BLaER1 treated with 17β-estradiol and CSF1 and Interleukin-3, amounts not matched to agents 10 nM and 100 nM (cell line): Measurements from ENCODE around the gene DNMT3A.
"Not testable (repeated sequence)": the region's sequence is repeated elsewhere in the genome, so short reads cannot be mapped to it uniquely, and the experiment has no call there.

Experiments used
- H3K27ac ChIP-seq, 11 experiments: shearing (Covaris generic); formaldehyde crosslinking; 2 replicates each; pipeline ENCODE4 v1.8.1; 2022
- H3K27me3 ChIP-seq, 11 experiments: shearing (Covaris generic); formaldehyde crosslinking; 2 replicates each; pipeline ENCODE4 v1.8.1; 2022
- H3K36me3 ChIP-seq, 11 experiments: shearing (Covaris generic); formaldehyde crosslinking; 2 replicates each; pipeline ENCODE4 v1.8.1; 2022
- H3K4me1 ChIP-seq, 10 experiments: shearing (Covaris generic); formaldehyde crosslinking; 2 replicates each; pipeline ENCODE4 v1.8.1; 2022
- H3K4me2 ChIP-seq, 11 experiments: shearing (Covaris generic); formaldehyde crosslinking; 2 replicates each; pipeline ENCODE4 v1.8.1; 2022
- H3K4me3 ChIP-seq, 10 experiments: shearing (Covaris generic); formaldehyde crosslinking; 2 replicates each; pipeline ENCODE4 v1.8.1; 2022
- H3K9ac ChIP-seq, 11 experiments: shearing (Covaris generic); formaldehyde crosslinking; 2 replicates each; pipeline ENCODE4 v1.8.1; 2022
- H3K9me3 ChIP-seq, 11 experiments: shearing (Covaris generic); formaldehyde crosslinking; replicated peaks in 1 of 11; 2 replicates each; pipeline ENCODE4 v1.8.1; 2022
- H4K20me1 ChIP-seq, 11 experiments: shearing (Covaris generic); formaldehyde crosslinking; 2 replicates each; pipeline ENCODE4 v1.8.1; 2022
- Cebpa-rat ChIP-seq, 11 experiments: shearing (Covaris generic); IDR thresholded peaks; 2 replicates each; pipeline ENCODE4 v1.8.1; 2022

Gene DNMT3A

DNA sequence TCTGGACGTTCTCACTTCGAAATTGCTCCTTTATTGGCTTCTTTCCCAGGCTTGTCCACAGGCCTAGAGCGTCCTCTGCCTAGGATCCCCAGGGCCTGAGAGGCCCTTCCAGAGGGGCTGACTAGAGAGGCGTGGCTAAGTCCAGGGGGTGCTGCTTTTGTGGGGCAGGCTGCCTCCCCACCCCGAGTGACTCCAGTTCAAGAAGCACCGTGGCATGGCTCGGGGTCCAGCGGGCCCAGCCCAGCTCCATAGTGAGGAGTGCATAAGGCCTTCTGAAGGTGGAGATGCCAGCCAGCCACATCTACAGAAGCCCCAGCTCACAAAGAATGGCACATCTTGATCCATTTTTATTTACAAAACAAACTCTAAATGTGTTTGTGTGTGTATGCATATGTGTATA is 128.5 kb downstream of the DNMT3A start:
- H3K9me3 ChIP-seq = no peaks in the 10 kb centered on the region
- TF ChIP-seq Cebpa-rat (IDR thresholded peaks at IDR 0.05) = no peak
- H3K27me3 ChIP-seq = no peaks in the 10 kb centered on the region
- H3K4me3 ChIP-seq = no peak overlapping the region
- H3K36me3 ChIP-seq = no peaks in the 10 kb centered on the region
- H3K9ac ChIP-seq = no peak overlapping the region
- 0 out of 22 replicates have a peak, but pooled peaks cover 0 to 6% (median 0%) of the 10 kb centered on the region in 11 experiments for H4K20me1 ChIP-seq
- no peak overlapping the region for H3K27ac ChIP-seq
- peak overlapping the region in 6 of 11 experiments; percentile 7 to 79 (median 64); a peak in 8 of 22 replicates for H3K4me2 ChIP-seq
- peaks cover 25 to 85% (median 77%) of the 10 kb centered on the region in 10 experiments for H3K4me1 ChIP-seq

DNA sequence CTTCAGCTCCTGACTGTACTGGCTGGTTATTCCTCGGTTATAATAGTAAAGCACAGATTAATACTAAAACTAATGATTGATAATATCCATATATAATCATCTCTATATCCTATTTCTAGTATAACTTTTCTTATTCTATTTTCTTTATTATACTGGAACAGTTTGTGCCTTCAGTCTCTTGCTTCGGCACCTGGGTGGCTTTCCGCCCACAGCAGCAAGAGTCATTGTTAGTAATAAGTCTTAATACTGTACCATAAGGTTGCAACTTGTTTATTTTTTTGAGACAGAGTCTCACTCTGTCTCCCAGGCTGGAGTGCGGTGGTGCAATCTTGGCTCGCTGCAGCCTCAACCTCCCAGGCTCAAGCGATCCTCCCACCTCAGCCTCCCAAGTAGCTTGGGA is 130.8 kb downstream of the DNMT3A start:
- not testable (repeated sequence) for H3K27me3 ChIP-seq, H3K36me3 ChIP-seq, H4K20me1 ChIP-seq, H3K9me3 ChIP-seq, H3K4me3 ChIP-seq, H3K9ac ChIP-seq
- peak overlapping the region in 2 of 11 experiments; percentile 34 to 42; a peak in 3 of 22 replicates for H3K27ac ChIP-seq
- H3K4me2 ChIP-seq = peak overlapping the region in 8 of 11 experiments; percentile 53 to 82 (median 76); a peak in 15 of 22 replicates
- H3K4me1 ChIP-seq = peaks cover 26 to 91% (median 82%) of the 10 kb centered on the region in 10 experiments

DNA sequence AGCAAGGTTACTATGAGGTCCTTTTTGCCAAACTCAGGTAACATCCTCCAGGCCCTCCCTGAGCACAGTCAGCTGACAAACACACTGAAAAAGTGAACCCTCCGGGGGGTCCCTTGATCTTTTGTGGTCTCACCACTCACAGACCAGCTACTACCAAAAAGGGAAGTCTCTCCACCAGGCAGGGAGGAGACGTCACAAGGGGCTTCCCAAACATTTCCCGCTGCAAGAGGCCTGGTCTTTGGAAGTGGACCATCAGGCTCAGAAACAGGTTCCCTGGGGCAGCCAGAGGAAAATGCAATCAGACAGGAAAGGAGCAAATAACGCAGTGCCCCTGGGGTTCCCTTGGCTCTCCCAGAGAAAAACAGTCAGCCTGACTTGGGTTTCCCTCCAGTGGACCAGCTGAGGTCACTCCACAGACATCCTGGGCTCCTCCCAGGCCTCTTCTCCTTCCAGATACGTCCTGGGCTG is 134.6 kb downstream of the DNMT3A start:
- peak overlapping the region; percentile 51 to 80 (median 68) for H3K4me2 ChIP-seq
- no peaks in the 10 kb centered on the region for H3K9me3 ChIP-seq
- H4K20me1 ChIP-seq = 0 out of 22 replicates have a peak, but pooled peaks cover 0 to 6% (median 0%) of the 10 kb centered on the region in 11 experiments
- H3K36me3 ChIP-seq = no peaks in the 10 kb centered on the region
- H3K27me3 ChIP-seq = peaks cover 14 to 25% (median 20%) of the 10 kb centered on the region in 11 experiments
- peaks cover 43 to 91% (median 79%) of the 10 kb centered on the region in 10 experiments for H3K4me1 ChIP-seq
- TF ChIP-seq Cebpa-rat (IDR thresholded peaks at IDR 0.05) = no peak
- no peak overlapping the region for H3K4me3 ChIP-seq
- peak overlapping the region in 3 of 11 experiments; percentile 7 to 35 (median 29); a peak in 1 of 22 replicates for H3K27ac ChIP-seq
- peak overlapping the region in 1 of 11 experiments; percentile 28; a peak in 1 of 22 replicates for H3K9ac ChIP-seq

DNA sequence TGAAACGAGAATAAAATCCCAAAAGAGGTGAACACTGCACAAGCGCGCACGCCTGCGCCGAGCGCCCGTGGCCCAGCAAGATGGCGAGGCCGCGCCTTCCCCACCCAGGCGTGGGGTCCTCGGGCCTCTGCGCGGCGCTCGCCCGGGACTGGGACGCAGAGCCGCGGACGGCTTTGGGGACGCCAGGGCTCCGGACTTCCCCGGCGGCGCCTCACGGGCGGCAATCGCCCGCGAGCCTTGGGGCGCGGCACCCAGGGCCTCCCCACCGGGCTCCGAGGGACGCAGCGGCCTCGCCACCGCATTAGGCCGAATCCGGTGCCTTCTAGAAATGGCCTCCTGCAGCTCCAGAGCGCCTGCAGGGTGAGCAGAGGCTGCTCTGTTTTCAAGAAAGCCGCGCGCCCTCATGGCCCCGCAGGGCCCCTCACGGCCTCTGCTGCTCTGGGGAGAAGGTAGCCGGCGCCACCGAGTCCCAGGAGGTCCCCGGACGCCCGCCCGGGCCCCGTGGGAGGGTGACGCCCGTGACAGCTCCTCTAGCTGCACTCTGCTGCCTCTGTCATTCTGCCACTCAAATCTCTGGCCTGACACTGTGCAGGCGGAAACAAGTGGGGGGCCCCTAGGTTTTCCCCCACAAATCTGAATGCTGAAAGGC is 137.4 kb downstream of the DNMT3A start:
- Histone ChIP-seq H3K9ac (peak overlapping the region; percentile 29 to 65 (median 54); a peak in 19 of 22 replicates), H3K36me3 (no peaks in the 10 kb centered on the region), H3K27ac (peak overlapping the region in 3 of 11 experiments; percentile 8 to 30 (median 25); a peak in 2 of 22 replicates), H3K9me3 (no peaks in the 10 kb centered on the region), H3K4me3 (peak overlapping the region; percentile 29 to 59 (median 44)), H3K4me1 (peaks cover 37 to 72% (median 60%) of the 10 kb centered on the region in 10 experiments), H4K20me1 (no peaks in the 10 kb centered on the region), H3K4me2 (peak overlapping the region; percentile 75 to 97 (median 93)), H3K27me3 (peaks cover 14 to 25% (median 20%) of the 10 kb centered on the region in 11 experiments)
- TF ChIP-seq Cebpa-rat (IDR thresholded peaks at IDR 0.05) = no peak

DNA sequence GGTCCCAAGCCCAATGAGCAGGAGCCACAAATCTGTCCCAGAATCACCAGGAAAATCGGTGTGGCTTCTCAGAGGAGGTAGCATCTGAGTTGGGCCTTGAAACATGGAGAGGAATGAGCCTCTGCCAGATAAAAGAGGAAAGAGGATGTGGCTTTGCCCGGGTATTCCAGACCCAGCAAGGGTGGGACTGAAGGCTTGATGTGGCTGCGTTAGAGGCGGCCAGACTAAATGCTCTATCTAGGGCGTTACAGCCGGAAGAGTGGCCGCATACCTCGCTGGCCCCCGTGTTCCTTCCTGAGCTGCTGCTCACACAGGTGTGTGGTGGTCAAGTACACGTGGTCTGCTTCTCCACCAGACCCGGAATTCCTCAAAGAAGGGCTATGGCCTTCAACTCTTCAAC is 139.4 kb downstream of the DNMT3A start:
- Histone ChIP-seq H3K27ac (no peak overlapping the region), H3K4me3 (no peak overlapping the region), H3K9me3 (no peaks in the 10 kb centered on the region), H3K27me3 (peaks cover 14 to 25% (median 20%) of the 10 kb centered on the region in 11 experiments), H3K36me3 (no peaks in the 10 kb centered on the region), H3K4me2 (peak overlapping the region; percentile 63 to 82 (median 75)), H3K4me1 (peaks cover 40 to 61% (median 50%) of the 10 kb centered on the region in 10 experiments), H3K9ac (no peak overlapping the region), H4K20me1 (no peaks in the 10 kb centered on the region)
- TF ChIP-seq Cebpa-rat (IDR thresholded peaks at IDR 0.05) = no peak

DNA sequence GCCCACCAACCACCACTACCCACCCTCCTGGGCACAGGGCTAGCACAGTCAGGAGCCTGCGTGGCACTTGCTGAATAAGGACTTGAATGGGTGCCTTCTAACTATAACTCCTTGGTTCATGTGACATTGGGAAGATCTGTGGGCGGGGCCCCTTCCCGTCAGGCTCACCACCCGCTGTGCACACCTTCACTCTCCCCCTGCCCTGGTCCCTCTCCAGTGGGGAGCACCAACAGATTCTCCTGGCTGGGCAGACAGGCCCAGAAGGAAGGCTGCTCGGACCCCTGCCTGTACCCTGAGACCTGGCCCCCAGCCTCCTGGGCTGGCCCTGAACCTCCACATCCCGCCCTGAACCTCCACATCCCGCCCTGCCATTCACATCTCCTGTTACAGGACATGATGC is 139.9 kb downstream of the DNMT3A start:
- peaks cover 14 to 25% (median 20%) of the 10 kb centered on the region in 11 experiments for H3K27me3 ChIP-seq
- no peaks in the 10 kb centered on the region for H4K20me1 ChIP-seq
- H3K9ac ChIP-seq = no peak overlapping the region
- H3K27ac ChIP-seq = no peak overlapping the region
- H3K4me3 ChIP-seq = no peak overlapping the region
- no peaks in the 10 kb centered on the region for H3K36me3 ChIP-seq
- no peak for TF ChIP-seq Cebpa-rat (IDR thresholded peaks at IDR 0.05)
- no peaks in the 10 kb centered on the region for H3K9me3 ChIP-seq
- H3K4me1 ChIP-seq = peaks cover 37 to 61% (median 47%) of the 10 kb centered on the region in 10 experiments
- H3K4me2 ChIP-seq = peak overlapping the region; percentile 63 to 82 (median 75)

DNA sequence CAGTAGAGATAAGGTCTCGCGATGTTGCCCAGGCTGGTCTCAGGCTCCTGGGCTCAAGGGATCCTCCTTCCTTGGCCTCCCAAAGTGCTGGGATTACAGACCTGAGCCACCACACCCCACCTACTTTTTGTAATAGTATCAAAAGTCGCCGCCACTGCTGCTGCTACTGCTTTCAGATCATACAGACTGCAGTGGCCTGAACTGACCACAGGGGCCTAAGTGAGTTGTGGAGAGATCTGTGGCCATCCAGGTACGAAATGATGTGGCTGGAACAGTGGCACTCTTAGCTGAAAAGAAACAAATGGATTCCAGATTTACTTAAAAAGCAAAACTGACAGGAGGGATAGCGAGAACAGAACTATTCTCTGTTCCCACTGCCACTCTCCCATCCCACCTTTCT is 140.5 kb downstream of the DNMT3A start:
- Histone ChIP-seq H3K9ac (no peak overlapping the region), H3K4me3 (no peak overlapping the region), H3K9me3 (no peaks in the 10 kb centered on the region), H3K4me2 (peak overlapping the region in 8 of 11 experiments; percentile 63 to 82 (median 75); a peak in 16 of 22 replicates), H3K27ac (no peak overlapping the region), H4K20me1 (peaks cover 0 to under 1% (median 0%) of the 10 kb centered on the region in 11 experiments; a peak in 1 of 22 replicates), H3K4me1 (peaks cover 34 to 59% (median 43%) of the 10 kb centered on the region in 10 experiments), H3K36me3 (no peaks in the 10 kb centered on the region), H3K27me3 (peaks cover 14 to 25% (median 20%) of the 10 kb centered on the region in 11 experiments)
- TF ChIP-seq Cebpa-rat (IDR thresholded peaks at IDR 0.05) = no peak

DNA sequence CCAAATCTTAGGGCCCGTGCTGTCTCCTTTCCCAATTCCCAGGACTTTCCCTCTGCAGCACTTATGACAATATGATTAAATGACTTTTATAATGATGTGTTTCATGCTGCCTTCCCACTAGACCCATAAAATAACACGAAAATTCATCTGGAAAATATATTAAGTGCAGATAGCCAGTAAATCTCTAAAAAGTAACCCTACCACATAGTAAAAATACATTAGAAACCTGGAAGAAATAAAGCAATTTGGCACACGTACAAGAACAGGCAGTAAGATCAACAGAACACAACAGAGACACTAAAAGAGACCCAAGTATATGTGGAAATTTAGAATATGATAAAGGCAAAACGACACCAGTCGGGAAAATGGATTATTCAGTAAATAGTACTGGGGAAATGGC is 143.1 kb downstream of the DNMT3A start:
- no peak overlapping the region for H3K4me3 ChIP-seq
- H3K9ac ChIP-seq = no peak overlapping the region
- TF ChIP-seq Cebpa-rat (IDR thresholded peaks at IDR 0.05) = no peak
- H3K9me3 ChIP-seq = no peaks in the 10 kb centered on the region
- peak overlapping the region in 3 of 11 experiments; percentile 61 to 87 (median 68); a peak in 2 of 22 replicates for H3K4me2 ChIP-seq
- H3K27ac ChIP-seq = no peak overlapping the region
- H4K20me1 ChIP-seq = peaks cover 0 to 5% (median 0%) of the 10 kb centered on the region in 11 experiments; a peak in 1 of 22 replicates
- peaks cover 26 to 46% (median 31%) of the 10 kb centered on the region in 10 experiments for H3K4me1 ChIP-seq
- no peaks in the 10 kb centered on the region for H3K36me3 ChIP-seq
- peaks cover 0 to 6% (median 2%) of the 10 kb centered on the region in 11 experiments; a peak in 13 of 22 replicates for H3K27me3 ChIP-seq

DNA sequence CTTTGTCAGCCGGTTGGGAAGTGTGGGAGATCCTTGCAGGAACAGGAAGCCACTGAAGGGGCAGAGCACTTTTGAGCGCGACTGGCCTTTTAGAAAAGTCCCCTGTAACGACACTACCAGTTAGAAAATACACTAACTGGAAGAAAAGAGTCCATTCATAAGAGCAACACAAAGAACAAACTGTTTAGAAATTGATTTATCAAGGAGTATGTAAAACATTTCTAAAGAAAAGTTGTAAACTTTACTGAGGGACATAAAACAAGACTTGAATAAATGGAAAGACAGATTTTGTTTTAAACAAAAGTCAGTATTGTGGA is 143.6 kb downstream of the DNMT3A start:
- Histone ChIP-seq H3K9ac (no peak overlapping the region), H3K36me3 (no peaks in the 10 kb centered on the region), H3K4me1 (peaks cover 26 to 42% (median 30%) of the 10 kb centered on the region in 10 experiments), H3K27me3 (peaks cover 0 to 4% (median 0%) of the 10 kb centered on the region in 11 experiments; a peak in 4 of 22 replicates), H3K9me3 (no peaks in the 10 kb centered on the region), H3K4me3 (no peak overlapping the region), H3K4me2 (peak overlapping the region; percentile 48 to 87 (median 59)), H4K20me1 (peaks cover 0 to 5% (median 0%) of the 10 kb centered on the region in 11 experiments; a peak in 1 of 22 replicates), H3K27ac (no peak overlapping the region)
- TF ChIP-seq Cebpa-rat (IDR thresholded peaks at IDR 0.05) = no peak
